Measurements from ENCODE around the gene SRSF3. TPM values are rescaled to one million over a fixed set of nuclear protein-coding genes. Genes with fewer than 3 reads are reported as not detected.

Gene SRSF3
- total RNA-seq, 1 donor from 2014 or later, result 94.7 TPM

DNA sequence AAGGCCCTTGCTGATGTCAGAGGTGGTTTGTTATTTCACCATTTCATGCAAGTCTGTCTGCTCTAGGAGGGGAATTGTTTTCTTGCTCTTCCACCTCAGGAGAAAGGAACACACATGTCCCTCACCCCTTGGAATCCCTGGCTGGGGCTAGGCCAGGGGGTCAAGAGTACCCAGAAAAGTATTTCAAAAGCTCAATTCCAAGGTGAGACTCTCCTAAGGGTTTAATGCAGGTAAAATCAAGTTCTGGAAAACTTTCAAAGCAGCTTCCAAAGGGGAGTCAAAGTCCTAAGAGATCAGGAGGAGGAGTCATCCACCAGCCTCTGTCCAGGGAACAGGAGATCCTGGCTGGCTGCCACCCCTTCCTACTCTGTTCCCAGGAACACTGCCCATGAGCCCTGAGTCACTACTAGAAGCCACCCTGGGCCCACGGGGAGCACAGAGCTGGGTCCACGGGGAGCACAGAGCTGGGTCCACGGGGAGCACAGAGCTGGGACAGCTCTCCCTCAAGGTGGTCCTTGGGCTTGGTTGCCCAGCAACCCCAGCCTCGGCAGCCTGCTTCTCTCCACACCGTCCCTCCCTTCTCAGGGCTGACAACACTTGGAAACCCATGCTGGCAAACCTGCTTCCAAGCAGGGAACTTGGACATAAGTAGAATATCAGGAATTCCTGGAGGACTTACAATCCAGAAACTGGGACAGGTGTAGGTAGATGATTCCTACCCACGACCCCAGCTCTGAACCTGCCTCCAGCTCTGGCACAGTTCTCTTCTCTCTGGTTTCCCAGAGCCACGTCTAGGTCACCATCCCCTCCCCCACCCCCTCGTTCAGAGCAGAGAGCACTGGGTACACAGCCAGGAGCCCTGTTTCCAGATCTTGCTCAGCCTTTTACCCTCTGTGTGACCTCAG lies 49.0 kb downstream of the SRSF3 start:
- H3K4me3 ChIP-seq, result no peak overlapping the region

GRCh38 chr6:36643977-36644376 lies 49.8 kb downstream of the SRSF3 start:
- no peaks in the 10 kb centered on the region for H3K27me3 ChIP-seq
- no peak for DNase-seq (ENCODE audit: low spot score in 2 of 2)
- intact Hi-C loops (cut with DNase I), result loop anchor here (1.0 kb wide), 1 partner anchor 15 kb away; no protein-coding TSS in a partner anchor
- TF ChIP-seq, protein P1, sequence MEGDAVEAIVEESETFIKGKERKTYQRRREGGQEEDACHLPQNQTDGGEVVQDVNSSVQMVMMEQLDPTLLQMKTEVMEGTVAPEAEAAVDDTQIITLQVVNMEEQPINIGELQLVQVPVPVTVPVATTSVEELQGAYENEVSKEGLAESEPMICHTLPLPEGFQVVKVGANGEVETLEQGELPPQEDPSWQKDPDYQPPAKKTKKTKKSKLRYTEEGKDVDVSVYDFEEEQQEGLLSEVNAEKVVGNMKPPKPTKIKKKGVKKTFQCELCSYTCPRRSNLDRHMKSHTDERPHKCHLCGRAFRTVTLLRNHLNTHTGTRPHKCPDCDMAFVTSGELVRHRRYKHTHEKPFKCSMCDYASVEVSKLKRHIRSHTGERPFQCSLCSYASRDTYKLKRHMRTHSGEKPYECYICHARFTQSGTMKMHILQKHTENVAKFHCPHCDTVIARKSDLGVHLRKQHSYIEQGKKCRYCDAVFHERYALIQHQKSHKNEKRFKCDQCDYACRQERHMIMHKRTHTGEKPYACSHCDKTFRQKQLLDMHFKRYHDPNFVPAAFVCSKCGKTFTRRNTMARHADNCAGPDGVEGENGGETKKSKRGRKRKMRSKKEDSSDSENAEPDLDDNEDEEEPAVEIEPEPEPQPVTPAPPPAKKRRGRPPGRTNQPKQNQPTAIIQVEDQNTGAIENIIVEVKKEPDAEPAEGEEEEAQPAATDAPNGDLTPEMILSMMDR (IDR thresholded peaks at IDR 0.05), result no peak
- no peak overlapping the region for H3K27ac ChIP-seq
- H3K4me1 ChIP-seq, result peaks cover 3 to 17% of the 10 kb centered on the region in 2 donors
- H3K36me3 ChIP-seq, result no peaks in the 10 kb centered on the region
- no peaks in the 10 kb centered on the region for H3K9me3 ChIP-seq
- no peak overlapping the region for H3K4me3 ChIP-seq

More for the DNA sequence above, 49.0 kb downstream of the SRSF3 start:
- Histone ChIP-seq H3K36me3 (no peaks in the 10 kb centered on the region), H3K9me3 (no peaks in the 10 kb centered on the region), H3K27ac (peak overlapping the region; percentile 47 to 56), H3K27me3 (no peaks in the 10 kb centered on the region), H3K4me1 (peaks cover 3 to 17% of the 10 kb centered on the region in 2 donors)
- TF ChIP-seq, protein P1 (IDR thresholded peaks at IDR 0.05), result no peak
- intact Hi-C loops (cut with DNase I), result loop anchor here (1.0 kb wide), 1 partner anchor 14 kb away; no protein-coding TSS in a partner anchor
- peak; percentile 83 to 96 for DNase-seq (ENCODE audit: low spot score in 2 of 2)

GRCh38 chr6:36649086-36649485 lies 54.9 kb downstream of the SRSF3 start:
- intact Hi-C loops (cut with DNase I), result no loop called here
- H3K9me3 ChIP-seq, result no peaks in the 10 kb centered on the region
- H3K4me1 ChIP-seq, result peaks cover 0 to 2% of the 10 kb centered on the region in 2 donors
- no peak overlapping the region for H3K27ac ChIP-seq
- no peak for DNase-seq (ENCODE audit: low spot score in 2 of 2)
- no peak overlapping the region for H3K4me3 ChIP-seq
- TF ChIP-seq, protein P1 (IDR thresholded peaks at IDR 0.05), result no peak
- H3K36me3 ChIP-seq, result no peaks in the 10 kb centered on the region
- no peaks in the 10 kb centered on the region for H3K27me3 ChIP-seq

- DNase-seq (ENCODE audit: low spot score in 2 of 2), result no peak
- H3K9me3 ChIP-seq, result no peaks in the 10 kb centered on the region
- H3K36me3 ChIP-seq, result no peaks in the 10 kb centered on the region
- H3K4me3 ChIP-seq, result no peak overlapping the region
- intact Hi-C loops (cut with DNase I), result no loop called here
- H3K27ac ChIP-seq, result no peak overlapping the region
- no peaks in the 10 kb centered on the region for H3K27me3 ChIP-seq
- TF ChIP-seq, protein P1 (IDR thresholded peaks at IDR 0.05), result no peak
- no peaks in the 10 kb centered on the region for H3K4me1 ChIP-seq
These were observed 55.7 kb downstream of the SRSF3 start for GRCh38 chr6:36649701-36650484.

- H3K4me1 ChIP-seq, result no peaks in the 10 kb centered on the region
- H3K4me3 ChIP-seq, result no peak overlapping the region
- TF ChIP-seq, protein P1 (IDR thresholded peaks at IDR 0.05), result no peak
- no peaks in the 10 kb centered on the region for H3K27me3 ChIP-seq
- no peaks in the 10 kb centered on the region for H3K36me3 ChIP-seq
- H3K27ac ChIP-seq, result no peak overlapping the region
- H3K9me3 ChIP-seq, result no peaks in the 10 kb centered on the region
- intact Hi-C loops (cut with DNase I), result no loop called here
- no peak for DNase-seq (ENCODE audit: low spot score in 2 of 2)
These were observed 56.8 kb downstream of the SRSF3 start for GRCh38 chr6:36650848-36651478.

All from ascending aorta (tissue), 2 donors.